IMR-90 (cell line): ENCODE data around the gene SLC10A3.

Source experiments
- SMC3 ChIP-seq: fragments of 150-350 bp; IDR thresholded peaks from 2 replicates; pipeline ENCODE4 v1.6.1; 2016; ENCODE audit warnings: low read depth, mild to moderate bottlenecking, antibody characterized with exemption, low read length, moderate library complexity
- TF ChIP-seq, protein P1 (sequence below): conservative IDR thresholded peaks from 2 replicates; pipeline ENCODE4 v1.5.1; 2012; ENCODE audit warnings: mild to moderate bottlenecking, low read depth, low read length, improper control_type of control experiment

DNA sequence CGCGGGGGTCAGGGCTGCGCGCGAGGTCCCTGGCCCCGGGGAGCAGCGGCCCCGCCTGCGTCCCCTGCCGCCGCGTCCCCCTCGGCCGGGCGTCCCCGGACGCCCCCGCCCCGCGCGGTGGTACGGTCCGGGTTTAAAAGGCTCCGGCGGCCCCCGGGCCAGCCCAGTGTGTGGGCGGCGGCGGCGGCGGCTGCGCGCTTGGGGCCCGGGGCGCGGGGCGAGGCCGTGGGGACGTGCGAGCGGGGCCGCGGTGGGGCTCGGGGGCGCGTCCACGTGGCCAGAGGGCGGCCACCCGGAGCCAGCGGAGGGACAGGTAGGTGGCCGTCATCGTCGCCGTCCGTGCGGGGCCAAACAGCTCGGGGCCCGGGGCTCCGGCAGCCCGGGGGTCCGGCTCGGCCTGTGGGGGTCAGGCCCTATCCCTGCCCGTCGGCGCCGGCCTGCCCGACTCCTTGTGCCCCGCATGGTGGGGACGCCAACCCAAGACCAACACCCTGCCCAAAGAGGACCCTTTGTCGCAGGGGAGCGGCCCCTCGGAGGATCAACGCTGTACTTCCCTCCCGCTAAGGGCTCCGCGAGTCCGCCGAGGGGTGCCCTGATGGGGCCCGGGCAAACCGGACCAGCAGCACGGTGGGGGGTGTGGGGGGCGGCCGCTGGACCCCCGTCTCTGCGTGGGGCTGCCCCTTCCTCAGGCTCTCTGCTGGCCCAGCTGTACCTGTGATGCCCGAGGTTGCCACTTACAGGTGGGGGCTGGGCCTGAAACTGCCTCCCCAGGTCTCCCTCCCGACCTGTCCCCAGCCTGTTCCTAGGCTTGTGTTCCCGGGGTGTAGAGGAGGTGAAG is 32.1 kb downstream of the SLC10A3 start, which contains the start of gene PLXNA3:
- TF ChIP-seq SMC3, result no peak
- TF ChIP-seq, protein P1, sequence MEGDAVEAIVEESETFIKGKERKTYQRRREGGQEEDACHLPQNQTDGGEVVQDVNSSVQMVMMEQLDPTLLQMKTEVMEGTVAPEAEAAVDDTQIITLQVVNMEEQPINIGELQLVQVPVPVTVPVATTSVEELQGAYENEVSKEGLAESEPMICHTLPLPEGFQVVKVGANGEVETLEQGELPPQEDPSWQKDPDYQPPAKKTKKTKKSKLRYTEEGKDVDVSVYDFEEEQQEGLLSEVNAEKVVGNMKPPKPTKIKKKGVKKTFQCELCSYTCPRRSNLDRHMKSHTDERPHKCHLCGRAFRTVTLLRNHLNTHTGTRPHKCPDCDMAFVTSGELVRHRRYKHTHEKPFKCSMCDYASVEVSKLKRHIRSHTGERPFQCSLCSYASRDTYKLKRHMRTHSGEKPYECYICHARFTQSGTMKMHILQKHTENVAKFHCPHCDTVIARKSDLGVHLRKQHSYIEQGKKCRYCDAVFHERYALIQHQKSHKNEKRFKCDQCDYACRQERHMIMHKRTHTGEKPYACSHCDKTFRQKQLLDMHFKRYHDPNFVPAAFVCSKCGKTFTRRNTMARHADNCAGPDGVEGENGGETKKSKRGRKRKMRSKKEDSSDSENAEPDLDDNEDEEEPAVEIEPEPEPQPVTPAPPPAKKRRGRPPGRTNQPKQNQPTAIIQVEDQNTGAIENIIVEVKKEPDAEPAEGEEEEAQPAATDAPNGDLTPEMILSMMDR, result no peak
